RWPE2 (cell line): Measurements from ENCODE around the gene NFATC2IP.

Source experiments
- ATAC-seq: fragments of 200-7000 bp; cut with Tn5 transposase; 3 replicates; pipeline ENCODE4 v1.9.1; 2021; ENCODE audit warnings: low read depth
- DNase-seq: peaks from one replicate; pipeline ENCODE4 v3.0.0-alpha.2; 2020; ENCODE audit warnings: low spot score
- H3K27ac ChIP-seq: fragments of 450-650 bp; 2 replicates; pipeline ENCODE4 v1.5.1; 2017; ENCODE audit warnings: mild to moderate bottlenecking; ENCODE audit not compliant: poor library complexity, severe bottlenecking
- H3K27me3 ChIP-seq: fragments of 250-450 bp; sonication (Bioruptor Pico); 2 replicates; pipeline ENCODE4 v1.5.1; 2021; ENCODE audit warnings: mild to moderate bottlenecking, moderate library complexity; ENCODE audit not compliant: insufficient read depth, poor library complexity, severe bottlenecking
- H3K36me3 ChIP-seq: fragments of 250-450 bp; sonication (Bioruptor Pico); 2 replicates; pipeline ENCODE4 v1.5.1; 2020; ENCODE audit warnings: low read depth, mild to moderate bottlenecking, moderate library complexity
- H3K4me1 ChIP-seq: fragments of 250-450 bp; sonication (Bioruptor Pico); 2 replicates; pipeline ENCODE4 v1.5.1; 2021; ENCODE audit warnings: mild to moderate bottlenecking, moderate library complexity; ENCODE audit not compliant: insufficient read depth, poor library complexity, severe bottlenecking
- H3K4me3 ChIP-seq: fragments of 250-450 bp; sonication (Bioruptor Pico); 2 replicates; pipeline ENCODE4 v1.5.1; 2021; ENCODE audit warnings: mild to moderate bottlenecking, moderate library complexity; ENCODE audit not compliant: severe bottlenecking
- H3K9me3 ChIP-seq: fragments of 250-450 bp; sonication (Bioruptor Pico); 2 replicates; pipeline ENCODE4 v1.5.1; 2021; ENCODE audit warnings: mild to moderate bottlenecking, moderate library complexity; ENCODE audit not compliant: severe bottlenecking
- TF ChIP-seq, protein P1 (sequence below): fragments of 450-650 bp; IDR thresholded peaks from one replicate; pipeline ENCODE4 v1.5.1; 2017; ENCODE audit warnings: mild to moderate bottlenecking, moderate library complexity; ENCODE audit not compliant: poor library complexity, severe bottlenecking

The NFATC2IP gene

DNA sequence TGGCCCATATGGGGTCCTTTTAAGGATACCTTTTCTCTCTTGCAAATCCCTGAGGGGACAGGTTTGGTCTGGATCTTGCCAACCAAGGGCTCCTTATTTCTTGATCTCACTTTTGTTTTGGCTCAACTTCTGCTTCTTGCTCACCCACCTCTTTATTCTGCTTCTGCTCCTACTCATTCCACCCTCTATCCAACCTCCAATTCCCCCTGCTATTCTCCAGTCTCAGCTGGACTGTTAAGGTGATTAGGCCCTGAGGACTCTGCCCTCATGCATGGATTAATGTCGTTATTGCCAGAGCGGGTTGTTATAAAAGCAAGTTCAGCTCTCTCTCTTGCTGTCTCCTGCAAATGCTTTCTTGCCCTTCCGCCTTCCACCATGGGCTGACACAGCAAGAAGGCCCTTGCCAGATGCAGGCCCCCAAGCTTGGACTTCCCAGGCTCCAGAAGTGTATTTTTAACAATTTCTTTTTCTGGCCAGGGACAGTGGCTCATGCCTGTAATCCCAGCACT, 63.9 kb downstream of the NFATC2IP start:
- ATAC-seq (no peak), DNase-seq (no peak)
- Histone ChIP-seq H3K27ac (no peak overlapping the region), H3K27me3 (no peaks in the 10 kb centered on the region), H3K4me3 (no peak overlapping the region), H3K9me3 (no peaks in the 10 kb centered on the region), H3K36me3 (no peaks in the 10 kb centered on the region), H3K4me1 (no peaks in the 10 kb centered on the region)
- TF ChIP-seq, protein P1, sequence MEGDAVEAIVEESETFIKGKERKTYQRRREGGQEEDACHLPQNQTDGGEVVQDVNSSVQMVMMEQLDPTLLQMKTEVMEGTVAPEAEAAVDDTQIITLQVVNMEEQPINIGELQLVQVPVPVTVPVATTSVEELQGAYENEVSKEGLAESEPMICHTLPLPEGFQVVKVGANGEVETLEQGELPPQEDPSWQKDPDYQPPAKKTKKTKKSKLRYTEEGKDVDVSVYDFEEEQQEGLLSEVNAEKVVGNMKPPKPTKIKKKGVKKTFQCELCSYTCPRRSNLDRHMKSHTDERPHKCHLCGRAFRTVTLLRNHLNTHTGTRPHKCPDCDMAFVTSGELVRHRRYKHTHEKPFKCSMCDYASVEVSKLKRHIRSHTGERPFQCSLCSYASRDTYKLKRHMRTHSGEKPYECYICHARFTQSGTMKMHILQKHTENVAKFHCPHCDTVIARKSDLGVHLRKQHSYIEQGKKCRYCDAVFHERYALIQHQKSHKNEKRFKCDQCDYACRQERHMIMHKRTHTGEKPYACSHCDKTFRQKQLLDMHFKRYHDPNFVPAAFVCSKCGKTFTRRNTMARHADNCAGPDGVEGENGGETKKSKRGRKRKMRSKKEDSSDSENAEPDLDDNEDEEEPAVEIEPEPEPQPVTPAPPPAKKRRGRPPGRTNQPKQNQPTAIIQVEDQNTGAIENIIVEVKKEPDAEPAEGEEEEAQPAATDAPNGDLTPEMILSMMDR: no peak
